Kidney tubule cell (primary cell): ENCODE data around the gene DENND4C.
"Not testable (repeated sequence)": the region's sequence is repeated elsewhere in the genome, so short reads cannot be mapped to it uniquely, and the experiment has no call there.

ENCODE experiments used
- DNase-seq: peaks from one replicate; pipeline ENCODE4 v3.0.0-alpha.2; 2018; ENCODE audit warnings: low spot score

Gene DENND4C

DNA sequence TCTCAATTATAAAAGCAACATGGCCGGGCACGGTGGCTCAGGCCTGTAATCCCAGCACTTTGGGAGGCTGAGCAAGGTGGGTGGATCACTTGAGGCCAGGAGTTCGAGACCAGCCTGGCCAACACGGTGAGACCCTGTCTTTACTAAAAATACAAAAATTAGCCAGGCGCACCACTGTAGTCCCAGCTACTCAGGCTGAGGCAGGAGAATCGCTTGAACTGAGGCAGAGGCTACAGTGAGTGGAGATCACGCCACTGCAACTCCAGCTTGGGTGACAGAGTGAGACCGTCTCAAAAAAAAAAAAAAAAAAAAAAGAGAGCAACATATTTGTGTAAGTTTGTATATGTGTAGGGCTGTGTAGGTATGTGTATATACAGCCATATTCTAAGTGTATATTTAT, 142.1 kb downstream of the DENND4C start:
- no peak for DNase-seq

DNA sequence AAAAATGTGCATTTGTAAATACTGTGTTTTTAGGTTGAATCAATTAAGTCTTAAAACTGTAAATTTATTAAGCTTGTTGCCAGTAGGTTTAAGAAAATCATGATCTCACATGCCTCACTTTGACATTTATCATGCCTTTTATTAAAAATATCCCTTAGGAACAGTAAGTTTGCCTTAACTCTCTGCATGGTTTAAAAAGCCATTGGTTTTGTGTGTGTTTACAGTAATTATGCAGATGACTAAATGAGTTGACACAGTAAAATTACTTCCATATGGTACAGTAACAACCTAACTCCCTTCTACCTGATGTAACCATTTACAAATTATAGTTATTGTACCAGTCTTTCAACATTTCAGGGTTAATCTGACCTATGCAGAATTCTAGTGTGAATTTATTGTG, 143.0 kb downstream of the DENND4C start:
- no peak for DNase-seq

DNA sequence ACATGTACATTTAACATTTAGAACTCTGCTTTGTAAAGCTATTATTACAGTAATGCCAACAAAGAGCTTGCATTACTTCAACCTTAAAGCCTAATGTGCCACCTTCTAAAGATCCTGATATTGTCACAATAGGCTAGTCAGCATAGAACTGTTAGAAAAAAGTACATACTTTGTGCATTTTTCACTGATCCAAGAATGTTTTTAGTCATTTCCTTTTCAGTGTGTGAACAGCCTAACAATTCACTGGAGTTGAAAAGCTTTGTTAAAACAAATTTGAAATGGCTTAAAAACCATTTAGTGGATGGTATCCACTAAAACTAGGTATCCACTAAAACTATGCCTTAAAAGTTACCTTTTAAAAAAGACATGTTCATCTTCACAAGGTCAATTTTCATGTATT, 145.0 kb downstream of the DENND4C start:
- DNase-seq = peak; percentile 31

DNA sequence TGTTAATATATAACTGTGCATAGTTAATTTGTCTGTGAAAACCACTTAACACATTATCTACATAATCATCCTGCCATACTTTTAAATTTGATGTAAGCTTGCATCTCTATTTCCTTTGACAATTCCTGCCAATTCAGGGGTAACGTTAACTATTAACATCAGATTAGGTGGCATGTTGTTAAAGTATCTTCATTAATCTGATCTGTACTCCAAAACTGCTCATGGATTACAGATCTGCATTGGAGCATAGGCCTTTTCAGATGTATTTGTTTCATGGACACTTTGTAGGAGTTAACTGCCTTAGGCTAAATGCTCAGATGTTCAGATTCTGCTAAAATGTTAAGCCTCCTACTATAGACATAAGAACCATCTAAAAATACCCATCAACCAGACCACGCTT, 146.4 kb downstream of the DENND4C start:
- DNase-seq = no peak

DNA sequence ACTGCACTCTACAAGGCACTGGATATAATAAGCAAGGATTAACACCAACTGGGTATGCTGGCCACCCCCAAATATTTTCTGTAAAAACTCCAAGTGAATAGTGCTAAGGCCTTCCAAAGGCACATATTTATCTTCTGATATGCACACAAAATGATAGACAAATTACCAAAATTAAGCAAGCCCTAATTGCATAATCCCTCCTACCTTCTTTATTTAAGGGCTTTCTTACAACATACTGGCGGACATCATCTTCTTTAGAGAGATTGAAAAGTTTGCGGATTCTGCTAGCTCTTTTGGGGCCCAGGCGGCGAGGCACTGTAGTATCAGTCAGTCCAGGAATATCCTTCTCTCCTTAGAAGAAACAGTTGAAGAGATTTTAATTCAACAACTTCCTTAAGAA, 147.7 kb downstream of the DENND4C start:
- DNase-seq = no peak

DNA sequence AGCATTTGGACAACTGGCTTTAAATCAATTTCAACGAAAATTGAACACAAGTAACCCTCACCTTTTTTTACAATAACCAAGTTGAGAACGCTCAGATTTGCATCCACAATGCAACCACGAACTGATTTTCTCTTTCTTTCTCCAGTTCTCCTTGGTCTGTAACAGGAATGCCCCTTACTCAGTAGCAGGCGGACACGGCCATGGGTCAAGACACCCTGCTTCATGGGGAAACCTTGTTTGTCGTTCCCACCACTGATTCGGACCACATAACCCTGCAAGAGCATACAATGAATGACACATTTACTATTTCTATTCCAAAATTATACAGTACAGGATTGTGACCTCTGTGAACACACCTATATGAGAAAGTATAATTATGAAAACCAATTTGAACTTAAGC, 148.2 kb downstream of the DENND4C start:
- no peak for DNase-seq

DNA sequence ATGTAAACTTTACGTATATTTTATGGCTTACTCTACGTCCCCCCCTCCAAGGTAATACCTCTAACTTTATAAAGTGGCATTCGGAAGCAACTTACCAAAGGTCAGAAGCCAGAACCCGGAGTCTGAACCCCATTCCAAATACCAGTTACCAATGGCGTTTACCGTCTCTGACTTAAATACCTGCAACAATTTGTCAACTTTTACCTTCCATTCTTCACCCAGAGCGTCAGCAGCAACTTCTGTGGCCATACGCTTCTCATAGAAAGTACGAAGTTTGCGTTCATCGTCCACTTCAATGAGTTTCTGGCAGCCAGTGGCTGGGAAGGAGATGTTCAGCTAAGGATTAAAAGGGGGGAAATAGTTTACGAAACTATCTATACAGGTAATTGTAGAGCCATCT, 148.8 kb downstream of the DENND4C start:
- peak; percentile 30 for DNase-seq

DNA sequence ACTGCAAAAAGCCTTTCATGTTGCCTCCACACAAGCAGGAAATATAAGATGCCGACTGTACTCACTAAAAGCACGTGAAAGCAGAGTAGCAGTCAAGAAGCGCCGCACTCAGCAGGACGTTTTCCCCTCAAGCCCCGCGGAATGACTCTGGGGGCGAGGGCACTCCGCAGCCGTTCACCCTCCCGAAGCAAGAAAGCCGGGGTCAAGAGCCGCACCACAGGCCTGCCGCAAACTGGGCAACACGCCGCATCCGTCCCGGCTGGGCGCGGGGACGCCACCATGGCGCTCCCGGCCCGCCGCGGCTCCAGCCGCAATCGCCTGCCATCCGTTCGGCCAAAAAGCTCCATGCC, 149.2 kb downstream of the DENND4C start:
- no peak for DNase-seq

DNA sequence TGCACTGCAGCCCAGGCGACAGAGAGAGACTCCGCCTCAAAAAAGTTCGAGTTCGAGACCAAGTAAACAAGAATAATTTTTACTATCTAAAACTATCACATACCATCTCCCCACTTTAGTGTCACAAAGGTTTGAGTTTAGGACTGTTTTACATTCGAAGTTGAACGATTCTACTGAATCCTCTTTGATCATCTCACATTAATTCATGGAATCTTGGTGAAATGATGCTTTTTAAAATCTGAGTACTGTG, 150.3 kb downstream of the DENND4C start:
- no peak for DNase-seq

DNA sequence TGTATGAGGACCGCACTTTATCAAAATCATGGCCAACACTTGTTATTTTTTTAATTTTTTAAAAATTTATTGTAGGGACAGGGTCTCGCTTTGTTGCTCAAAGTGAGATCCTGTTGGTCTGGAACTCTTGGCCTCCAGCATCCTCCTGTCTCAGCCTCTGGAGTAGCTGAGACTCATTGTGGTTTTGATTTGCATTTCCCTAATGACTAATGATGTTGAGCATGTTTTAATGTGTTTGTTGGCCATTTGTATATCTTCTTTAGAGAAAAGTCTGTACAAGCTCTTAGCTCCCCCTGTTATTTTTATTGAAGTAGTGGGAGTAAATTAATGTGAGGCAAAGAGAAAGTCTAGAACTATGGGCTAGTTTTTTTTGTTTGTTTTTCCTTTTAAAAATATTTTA, 151.2 kb downstream of the DENND4C start:
- no peak for DNase-seq

DNA sequence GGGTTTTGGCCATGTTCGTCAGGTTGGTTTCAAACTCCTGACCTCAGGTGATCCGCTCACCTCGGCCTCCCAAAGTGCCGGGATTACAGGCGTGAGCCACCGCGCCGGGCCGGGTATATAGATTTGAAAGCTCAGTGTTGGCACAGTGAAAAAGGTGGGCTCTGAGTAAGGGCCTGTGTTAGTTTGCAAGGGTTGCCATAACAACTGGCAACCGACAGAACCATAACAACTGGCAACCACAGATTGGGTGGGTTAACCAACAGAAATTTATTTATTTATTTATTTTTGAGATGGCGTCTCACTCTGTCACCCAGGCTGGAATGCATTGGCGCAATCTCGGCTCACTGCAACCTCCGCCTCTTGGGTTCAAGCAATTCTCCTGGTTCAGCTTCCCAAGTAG, 154.7 kb downstream of the DENND4C start:
- not testable (repeated sequence) for DNase-seq

DNA sequence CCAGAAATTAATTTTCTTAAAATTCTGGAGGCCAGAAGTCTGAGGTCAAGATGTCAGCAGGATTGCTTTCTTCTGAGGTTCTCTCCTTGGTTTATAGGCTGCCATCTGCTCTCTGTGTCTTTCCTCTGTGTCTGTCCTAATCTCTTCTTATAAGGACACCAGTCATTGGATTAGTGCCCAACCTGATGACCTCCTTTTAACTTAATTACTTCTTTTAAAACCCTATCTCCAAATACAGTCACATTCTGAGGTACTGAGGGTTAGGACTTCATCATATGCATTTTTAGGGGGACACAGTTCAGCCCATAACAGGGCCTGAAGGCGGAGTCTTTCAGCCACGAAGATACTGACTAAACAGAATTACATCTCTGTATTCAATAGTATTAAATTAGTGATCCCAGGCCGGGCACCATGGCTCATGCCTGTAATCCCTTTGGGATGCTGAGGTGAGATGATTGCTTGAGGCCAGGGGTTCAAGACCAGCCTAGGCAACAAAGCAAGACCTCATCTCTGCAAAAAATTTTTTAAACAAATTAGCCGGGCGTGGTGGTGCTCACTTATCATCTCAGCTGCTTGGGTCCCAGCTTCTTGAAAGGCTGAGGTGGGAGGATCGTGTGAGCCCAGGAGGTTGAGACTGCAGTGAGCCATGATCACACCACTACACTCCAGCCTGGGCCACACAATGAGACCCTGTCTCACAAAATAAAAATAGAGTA, 155.5 kb downstream of the DENND4C start:
- DNase-seq = no peak

DNA sequence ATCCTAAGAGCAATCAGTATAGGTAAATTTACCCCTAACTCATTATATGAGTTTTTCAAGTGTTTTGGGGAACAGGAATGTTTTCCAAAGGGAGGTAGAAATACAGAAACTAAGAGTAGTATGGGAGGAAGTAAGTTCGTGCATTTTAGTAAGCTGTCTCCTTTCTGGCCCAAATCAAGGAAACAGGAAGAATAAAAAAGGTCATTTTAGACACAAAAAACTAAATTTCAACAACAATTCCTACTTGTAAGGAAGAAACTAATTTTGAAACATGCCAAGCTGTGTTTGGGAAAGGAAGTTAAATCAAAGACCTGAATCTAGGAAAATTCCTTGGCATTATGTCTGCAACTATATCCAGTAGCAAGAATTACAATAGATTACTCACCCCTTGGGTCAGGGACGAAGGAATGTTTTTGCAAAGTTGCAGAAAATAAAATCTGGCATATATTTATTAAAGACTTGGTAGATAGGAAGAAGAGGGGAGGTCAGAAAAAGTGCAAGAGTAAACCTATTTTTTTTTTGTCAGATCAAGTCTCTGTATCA, 156.1 kb downstream of the DENND4C start:
- DNase-seq = no peak

DNA sequence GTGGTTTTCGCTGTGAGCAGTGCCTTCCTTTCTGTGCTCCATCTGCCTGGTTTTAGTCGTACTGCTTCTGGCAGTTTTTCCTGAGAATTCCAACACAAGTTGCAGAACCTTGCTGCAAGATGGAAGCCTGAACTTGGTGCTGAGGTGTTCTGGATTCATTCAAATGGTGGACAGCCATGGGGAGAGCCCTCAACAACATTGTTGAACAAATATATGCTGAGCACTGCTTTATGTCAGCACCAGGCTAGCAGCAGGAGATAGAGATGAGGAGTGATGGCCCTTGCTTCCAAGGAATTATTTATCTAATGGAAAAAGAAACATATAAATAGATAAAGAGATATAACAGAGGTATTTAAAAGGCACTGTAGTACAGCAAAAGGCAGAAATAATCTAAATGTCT, 156.8 kb downstream of the DENND4C start:
- DNase-seq = no peak

DNA sequence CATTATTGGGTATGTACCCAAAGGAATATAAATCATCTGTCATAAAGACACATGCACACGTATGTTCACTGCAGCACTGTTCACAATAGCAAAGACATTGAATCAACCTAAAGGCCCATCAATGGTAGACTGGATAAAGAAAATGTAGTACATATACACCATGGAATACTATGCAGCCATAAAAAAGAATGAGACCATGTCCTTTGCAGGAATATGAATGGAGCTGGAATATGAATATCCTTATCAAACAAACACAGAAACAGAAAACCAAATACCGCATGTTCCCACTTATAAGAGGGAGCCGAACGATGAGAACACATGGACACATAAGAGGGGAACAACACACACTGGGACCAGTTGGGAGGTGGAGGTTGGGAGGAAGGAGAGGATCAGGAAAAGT, 159.0 kb downstream of the DENND4C start:
- DNase-seq = not testable (repeated sequence)

DNA sequence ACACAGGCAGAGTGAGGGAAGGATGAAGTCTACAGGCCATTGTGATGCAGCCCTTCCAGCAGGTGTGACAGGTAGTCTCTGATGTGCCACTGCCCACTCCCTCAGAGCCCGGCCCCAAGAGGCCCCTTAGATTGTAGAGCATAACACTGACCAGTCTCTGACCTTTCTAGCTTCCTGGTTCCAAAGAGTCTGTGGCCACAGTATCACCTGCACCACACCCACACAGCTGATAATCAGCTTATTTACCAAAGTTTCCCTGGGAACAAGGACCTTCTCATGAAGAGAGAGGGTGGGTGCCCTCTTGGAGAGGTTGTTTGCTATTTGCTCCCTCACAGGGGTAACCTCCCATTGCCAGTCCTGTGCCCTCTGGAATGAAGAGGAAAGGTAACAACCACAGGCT, 167.4 kb downstream of the DENND4C start:
- DNase-seq = peak; percentile 5

DNA sequence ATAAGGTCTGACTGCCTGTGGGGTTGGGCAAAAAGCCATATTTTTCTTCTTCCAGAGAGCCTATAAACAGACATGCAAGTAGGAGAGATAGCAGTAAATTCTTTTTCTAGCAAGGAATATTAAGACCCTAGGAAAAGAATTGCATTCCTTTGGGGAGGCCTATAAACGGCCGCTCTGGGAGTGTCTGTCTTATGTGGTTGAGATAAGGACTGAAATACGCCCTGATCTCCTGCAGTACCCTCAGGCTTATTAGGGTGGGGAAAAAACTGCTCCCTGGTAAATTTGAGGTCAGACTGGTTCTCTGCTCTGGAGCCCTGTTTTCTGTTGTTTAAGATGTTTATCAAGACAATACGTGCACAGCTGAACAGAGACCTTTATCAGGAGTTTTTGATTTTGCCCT, 172.7 kb downstream of the DENND4C start:
- DNase-seq = not testable (repeated sequence)

DNA sequence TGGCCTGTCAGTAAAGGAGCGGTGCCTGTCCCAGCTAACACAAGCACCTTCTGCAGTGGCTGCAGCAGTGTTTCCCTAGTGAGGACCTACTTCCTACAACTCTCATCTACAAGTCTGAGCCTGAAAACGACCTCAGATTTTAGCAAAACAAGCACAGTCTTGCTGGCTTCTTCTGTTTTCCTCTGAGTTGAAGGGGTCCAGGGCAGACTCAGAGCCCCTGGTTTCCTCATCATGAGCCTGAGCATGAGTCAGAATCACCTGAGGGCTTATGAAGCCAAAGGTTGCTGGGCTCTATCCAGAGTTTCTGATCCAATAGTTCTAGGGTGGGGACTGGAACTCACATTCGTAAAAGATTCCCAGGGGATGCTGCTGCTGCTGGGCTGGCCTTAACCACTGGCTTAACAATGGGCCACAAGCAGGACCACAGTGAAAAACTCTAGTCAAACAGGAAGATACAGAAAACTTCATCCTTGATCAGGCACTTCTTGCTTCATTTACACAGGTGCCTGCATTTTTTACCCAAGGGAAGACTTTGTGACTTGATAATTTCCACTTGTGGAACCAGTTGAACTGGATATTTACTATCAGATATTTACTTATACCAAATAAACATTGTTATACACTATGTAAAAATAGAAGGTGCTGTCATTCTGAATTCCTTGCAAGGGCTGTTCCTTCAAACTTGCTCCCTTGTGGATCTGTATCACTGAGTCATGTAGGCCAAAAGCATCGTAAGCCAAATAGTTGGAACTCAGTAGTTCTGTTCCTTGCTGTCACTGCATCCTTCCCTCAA, 174.0 kb downstream of the DENND4C start:
- peak; percentile 3 for DNase-seq

DNA sequence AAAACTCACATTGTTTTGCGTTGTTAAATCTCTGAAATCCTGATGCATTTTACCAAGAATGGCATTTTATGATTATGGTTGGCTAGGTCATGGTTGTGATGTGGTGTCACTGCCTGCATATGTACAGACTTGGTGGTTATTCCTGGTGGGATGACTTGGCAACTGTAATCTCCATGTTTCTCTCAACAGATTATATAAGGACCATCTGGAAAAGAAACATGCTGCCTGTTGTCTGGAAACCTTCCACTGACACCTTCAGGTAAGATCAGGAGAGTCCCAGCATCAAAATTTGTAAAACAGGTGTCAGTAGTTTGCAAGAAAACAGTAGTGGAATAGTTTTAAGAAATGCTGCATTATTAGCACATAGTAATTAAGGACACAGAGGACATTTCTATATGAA, 175.3 kb downstream of the DENND4C start:
- no peak for DNase-seq

DNA sequence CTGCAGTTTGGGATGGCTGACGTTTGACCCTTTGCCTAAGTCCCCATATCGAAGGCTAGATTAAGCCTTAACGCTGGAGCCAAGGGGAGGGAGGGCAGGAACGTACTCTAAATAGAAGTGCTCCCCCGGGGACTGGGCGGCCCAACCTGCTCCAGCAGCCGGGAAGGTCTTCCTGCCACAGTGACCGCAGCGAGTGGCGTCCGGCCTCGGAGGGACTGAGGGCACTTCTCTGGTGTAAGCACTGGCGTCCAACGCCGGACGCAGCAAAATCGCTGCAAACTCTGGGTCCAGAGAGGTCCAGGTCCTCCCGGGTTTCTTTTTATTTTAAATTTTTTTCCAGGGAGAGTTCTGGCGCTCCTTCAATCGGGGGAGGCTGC, 177.8 kb downstream of the DENND4C start:
- DNase-seq = no peak

DNA sequence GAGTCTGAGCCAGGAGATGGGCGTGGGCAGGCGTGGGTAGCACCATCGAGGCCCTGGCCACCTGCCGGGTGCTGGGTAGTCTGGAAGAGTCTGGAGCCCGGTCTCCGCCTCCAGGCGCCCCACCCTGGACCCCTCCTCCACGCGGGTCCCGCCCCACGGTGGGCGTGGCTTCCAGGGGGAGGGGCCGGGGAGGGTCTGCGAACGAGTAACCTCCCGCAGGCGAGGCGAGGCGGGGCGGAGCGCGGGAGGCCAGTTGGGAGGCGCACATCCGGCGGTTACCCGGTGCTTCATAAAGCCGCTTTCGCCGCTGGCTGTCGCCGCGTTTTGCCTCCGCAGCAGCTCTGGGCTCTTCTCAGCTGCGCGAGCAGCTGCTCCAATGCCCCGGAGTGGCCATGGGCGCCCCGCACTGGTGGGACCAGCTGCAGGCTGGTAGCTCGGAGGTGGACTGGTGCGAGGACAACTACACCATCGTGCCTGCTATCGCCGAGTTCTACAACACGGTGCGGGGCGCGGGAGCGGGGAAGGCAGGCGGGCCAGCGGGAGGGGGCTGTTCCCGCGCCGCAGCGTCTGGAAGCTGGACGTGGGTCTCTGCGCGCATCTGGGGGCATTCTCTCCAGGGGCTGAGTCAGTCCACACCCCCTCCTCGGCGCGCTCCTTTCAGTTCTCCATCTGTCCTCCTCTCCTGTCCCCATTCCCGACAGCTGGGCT, 178.4 kb downstream of the DENND4C start, which contains the start of gene ACER2:
Gene ACER2 (plus strand): TSS at position 317 of the 708 bp plus-strand sequence. CDS start 76 bp downstream, at position 393.
- DNase-seq = peak; percentile 93

DNA sequence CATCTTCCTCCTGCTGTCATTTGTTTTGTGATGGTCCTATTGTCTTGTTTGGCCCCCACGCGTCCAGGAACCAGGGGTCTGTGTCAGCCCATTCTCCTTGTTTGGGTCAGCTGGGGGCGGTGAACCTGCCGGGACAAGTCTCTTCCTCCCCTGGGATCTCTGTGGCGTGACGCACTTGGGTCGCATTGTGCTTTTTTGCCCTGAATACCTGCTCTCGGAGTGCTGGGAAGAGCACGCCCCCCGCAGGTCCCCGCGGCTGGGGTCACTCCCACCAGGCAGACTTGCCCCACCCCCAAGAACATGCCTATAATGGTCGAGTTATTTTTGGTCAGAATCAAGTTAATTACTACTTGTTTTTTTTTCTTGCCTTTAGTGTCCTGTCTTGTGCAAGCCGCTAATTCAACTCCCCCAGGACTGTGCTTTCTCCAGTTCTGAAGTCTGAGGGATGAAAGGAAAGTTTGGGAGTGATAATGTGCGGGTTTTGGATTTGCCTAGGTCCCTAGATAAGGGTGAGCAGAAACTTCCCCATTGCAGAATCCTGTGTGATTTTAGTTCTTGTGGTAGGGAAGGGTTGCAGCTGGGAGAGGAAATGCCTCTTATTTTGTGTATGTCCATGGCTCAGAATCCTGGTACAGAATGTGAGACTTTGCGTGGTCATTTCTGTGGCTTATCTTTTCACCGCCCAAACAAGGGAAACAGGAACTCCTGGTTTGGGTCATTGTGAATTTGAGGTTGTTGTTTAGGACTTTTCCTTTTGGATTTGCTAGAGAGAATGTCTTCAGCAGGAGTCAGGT, 179.1 kb downstream of the DENND4C start:
- DNase-seq = peak; percentile 23
